ENCODE data around the gene ADAM12. TPM values are rescaled to one million over a fixed set of nuclear protein-coding genes. Genes with fewer than 3 reads are reported as not detected.

The ADAM12 gene
- total RNA-seq, 2 experiments from 2014 or later = 1.2 to 1.5 TPM

DNA sequence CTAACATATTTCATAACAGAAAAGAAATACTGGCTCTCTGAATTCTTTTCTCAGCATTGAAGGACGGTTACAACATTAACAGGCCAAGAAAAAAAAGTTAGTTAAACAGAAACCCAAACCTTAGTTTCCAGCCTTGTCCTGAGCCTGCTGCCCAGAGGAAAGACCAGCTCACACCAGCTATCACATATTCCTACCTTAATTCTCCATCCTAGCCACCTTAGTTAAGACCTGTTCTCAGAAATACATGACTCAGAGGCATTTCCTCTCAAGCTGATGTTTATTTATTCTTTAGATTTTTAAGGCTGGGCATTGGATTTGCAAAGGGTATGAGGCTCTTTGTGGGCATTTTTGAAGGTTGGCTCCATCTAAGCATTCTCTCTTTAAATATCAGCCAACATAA lies 34.3 kb upstream of the ADAM12 start:
- Histone ChIP-seq H3K4me3 (ENCODE audit: low read length) (no peak overlapping the region), H3K27ac (ENCODE audit: low read depth in 1 of 2, low read length in 2 of 2) (no peak overlapping the region), H3K9me3 (ENCODE audit: control insufficient read depth in 1 of 2, insufficient read depth in 1 of 2, low read length in 2 of 2) (peaks cover 14 to 15% of the 10 kb centered on the region in 2 experiments), H3K27me3 (ENCODE audit: control insufficient read depth in 1 of 2, insufficient read depth in 2 of 2, low read length in 2 of 2) (no peaks in the 10 kb centered on the region), H3K36me3 (ENCODE audit: insufficient read depth, low read length) (no peaks in the 10 kb centered on the region), H3K4me1 (ENCODE audit: insufficient read depth, low read length) (no peaks in the 10 kb centered on the region)
- H3K4me3 Mint-ChIP-seq = no peak overlapping the region
- H3K36me3 Mint-ChIP-seq (ENCODE audit: low read depth) = no peaks in the 10 kb centered on the region
- no peak for DNase-seq
- POLR2A ChIA-PET = no interaction called here
- no peak for ATAC-seq (ENCODE audit: poor library complexity)
- no peaks in the 10 kb centered on the region for H3K27me3 Mint-ChIP-seq
- no peaks in the 10 kb centered on the region for H3K4me1 Mint-ChIP-seq (ENCODE audit: low read depth)
- H3K27ac Mint-ChIP-seq = no peak overlapping the region
- TF ChIP-seq CTCF (IDR thresholded peaks at IDR 0.05) = no peak
- intact Hi-C loops (cut with DNase I, micrococcal nuclease) = no loop called here
- CTCF ChIA-PET = no interaction called here
- peaks cover 8% of the 10 kb centered on the region for H3K9me3 Mint-ChIP-seq

- H3K4me1 Mint-ChIP-seq (ENCODE audit: low read depth) = no peaks in the 10 kb centered on the region
- ChIA-PET CTCF (no interaction called here), POLR2A (no interaction called here)
- ATAC-seq (ENCODE audit: poor library complexity) (no peak), DNase-seq (no peak)
- no peak overlapping the region for H3K27ac Mint-ChIP-seq
- H3K9me3 Mint-ChIP-seq = peaks cover 8% of the 10 kb centered on the region
- H3K36me3 Mint-ChIP-seq (ENCODE audit: low read depth) = no peaks in the 10 kb centered on the region
- TF ChIP-seq CTCF (IDR thresholded peaks at IDR 0.05) = no peak
- no peak overlapping the region for H3K4me3 Mint-ChIP-seq
- intact Hi-C loops (cut with DNase I, micrococcal nuclease) = no loop called here
- H3K27ac ChIP-seq (ENCODE audit: low read depth in 1 of 2, low read length in 2 of 2) = no peak overlapping the region
- H3K4me3 ChIP-seq (ENCODE audit: low read length) = no peak overlapping the region
- H3K27me3 Mint-ChIP-seq = no peaks in the 10 kb centered on the region
- H3K9me3 ChIP-seq (ENCODE audit: control insufficient read depth in 1 of 2, insufficient read depth in 1 of 2, low read length in 2 of 2) = peaks cover 14 to 15% of the 10 kb centered on the region in 2 experiments
- H3K36me3 ChIP-seq (ENCODE audit: insufficient read depth, low read length) = no peaks in the 10 kb centered on the region
- H3K4me1 ChIP-seq (ENCODE audit: insufficient read depth, low read length) = no peaks in the 10 kb centered on the region
- no peaks in the 10 kb centered on the region for H3K27me3 ChIP-seq (ENCODE audit: control insufficient read depth in 1 of 2, insufficient read depth in 2 of 2, low read length in 2 of 2)
Measured at GRCh38 chr10:126421756-126422256, 33.5 kb upstream of the ADAM12 start.

DNA sequence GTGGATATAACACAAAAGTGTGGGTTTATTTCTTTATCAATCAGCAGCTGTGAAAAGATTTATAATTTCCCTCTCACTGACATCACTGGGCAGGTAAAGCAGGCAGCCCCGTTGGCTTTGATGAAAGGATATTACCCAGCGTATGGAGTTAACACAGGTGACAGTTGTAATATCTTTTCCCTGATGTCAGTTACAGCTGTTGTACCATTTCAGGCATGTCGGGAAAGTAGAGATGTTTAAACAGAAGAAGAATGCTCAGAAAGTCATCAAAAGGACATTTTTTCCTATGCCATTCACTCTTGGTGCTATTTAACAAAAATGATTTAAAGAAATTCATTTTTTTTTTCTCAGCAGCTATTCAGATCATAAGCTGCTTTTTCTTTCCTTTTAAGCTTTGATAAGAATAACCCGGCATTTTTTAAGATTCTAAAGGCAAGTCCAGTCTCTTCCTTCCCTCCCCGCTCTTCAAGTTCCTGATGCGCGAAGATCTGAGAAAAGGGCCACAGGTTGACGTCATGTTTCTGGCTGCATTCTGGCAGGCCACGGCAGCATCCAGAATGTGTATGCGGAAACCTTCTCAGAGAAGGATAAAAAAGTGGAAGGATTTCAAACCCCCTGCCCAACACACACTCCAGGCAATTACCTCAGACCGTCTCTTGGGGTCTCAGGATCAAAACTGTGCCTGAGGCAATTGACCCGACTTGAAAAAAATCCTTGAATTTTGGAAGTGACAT lies 32.5 kb upstream of the ADAM12 start:
- TF ChIP-seq CTCF (IDR thresholded peaks at IDR 0.05) = no peak
- H3K4me1 Mint-ChIP-seq (ENCODE audit: low read depth) = no peaks in the 10 kb centered on the region
- Histone ChIP-seq H3K27ac (ENCODE audit: low read depth in 1 of 2, low read length in 2 of 2) (no peak overlapping the region), H3K4me3 (ENCODE audit: low read length) (no peak overlapping the region), H3K4me1 (ENCODE audit: insufficient read depth, low read length) (no peaks in the 10 kb centered on the region), H3K36me3 (ENCODE audit: insufficient read depth, low read length) (no peaks in the 10 kb centered on the region), H3K27me3 (ENCODE audit: control insufficient read depth in 1 of 2, insufficient read depth in 2 of 2, low read length in 2 of 2) (no peaks in the 10 kb centered on the region), H3K9me3 (ENCODE audit: control insufficient read depth in 1 of 2, insufficient read depth in 1 of 2, low read length in 2 of 2) (peaks cover 10 to 15% of the 10 kb centered on the region in 2 experiments)
- no peak overlapping the region for H3K27ac Mint-ChIP-seq
- H3K4me3 Mint-ChIP-seq = no peak overlapping the region
- H3K36me3 Mint-ChIP-seq (ENCODE audit: low read depth) = no peaks in the 10 kb centered on the region
- POLR2A ChIA-PET = no interaction called here
- DNase-seq (no peak), ATAC-seq (ENCODE audit: poor library complexity) (no peak)
- H3K9me3 Mint-ChIP-seq = peaks cover 9% of the 10 kb centered on the region
- intact Hi-C loops (cut with DNase I, micrococcal nuclease) = no loop called here
- H3K27me3 Mint-ChIP-seq = no peaks in the 10 kb centered on the region
- CTCF ChIA-PET = no interaction called here

All from CD4-positive, alpha-beta T cell (primary cell).